ENCODE measurements around the gene TRIM15. TPM values are rescaled to one million over a fixed set of nuclear protein-coding genes. Genes with fewer than 3 reads are reported as not detected.

The TRIM15 gene

Small RNAs within 50 kb of the gene (small RNA-seq; reads per million reads assigned to genes)
- not detected for gene RF00554
